DOHH2 (cell line): ENCODE data around the gene DLEC1.

Experiments used
- EZH2phosphoT487 ChIP-seq: fragments of 200-600 bp; sonication (generic); IDR thresholded peaks from 2 replicates; pipeline ENCODE4 v1.6.1; 2017; ENCODE audit warnings: borderline replicate concordance, mild to moderate bottlenecking, antibody characterized with exemption, low read length, moderate library complexity, mixed read lengths
- TF ChIP-seq, protein P1 (sequence below): fragments of 200-600 bp; sonication (generic); IDR thresholded peaks from one replicate; pipeline ENCODE4 v1.5.1; 2014; ENCODE audit warnings: antibody characterized with exemption, mild to moderate bottlenecking, low read depth, low read length; ENCODE audit not compliant: poor library complexity, severe bottlenecking

DNA sequence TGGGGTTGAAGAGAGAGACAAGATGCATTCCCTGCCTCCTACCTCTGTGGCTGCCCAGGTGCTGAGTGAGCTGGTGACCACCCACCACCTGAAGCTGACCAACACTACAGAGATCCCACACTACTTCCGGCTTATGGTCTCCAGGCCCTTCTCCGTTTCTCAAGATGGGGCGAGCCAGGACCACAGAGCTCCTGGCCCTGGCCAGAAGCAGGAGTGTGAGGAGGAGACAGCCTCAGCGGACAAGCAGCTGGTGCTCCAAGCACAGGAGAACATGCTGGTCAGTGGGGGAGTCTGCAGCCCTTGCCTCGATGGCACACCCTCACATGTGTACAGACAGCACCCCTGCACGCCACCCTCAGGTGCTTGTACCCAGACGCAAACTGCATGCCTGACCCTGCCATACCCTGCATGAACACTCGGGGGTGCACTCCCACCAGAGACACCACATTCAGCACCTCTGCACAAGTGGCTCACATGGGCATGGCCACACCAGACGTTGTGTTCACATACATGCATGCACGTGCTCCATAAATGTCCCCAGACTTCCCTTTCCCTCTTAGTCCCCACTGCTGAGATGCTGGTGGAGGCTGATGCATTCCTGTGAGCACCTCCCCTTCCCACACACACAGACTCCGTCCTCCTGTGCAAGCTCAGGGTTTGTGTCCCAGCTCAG is 78.9 kb downstream of the DLEC1 start:
- TF ChIP-seq, protein P1, sequence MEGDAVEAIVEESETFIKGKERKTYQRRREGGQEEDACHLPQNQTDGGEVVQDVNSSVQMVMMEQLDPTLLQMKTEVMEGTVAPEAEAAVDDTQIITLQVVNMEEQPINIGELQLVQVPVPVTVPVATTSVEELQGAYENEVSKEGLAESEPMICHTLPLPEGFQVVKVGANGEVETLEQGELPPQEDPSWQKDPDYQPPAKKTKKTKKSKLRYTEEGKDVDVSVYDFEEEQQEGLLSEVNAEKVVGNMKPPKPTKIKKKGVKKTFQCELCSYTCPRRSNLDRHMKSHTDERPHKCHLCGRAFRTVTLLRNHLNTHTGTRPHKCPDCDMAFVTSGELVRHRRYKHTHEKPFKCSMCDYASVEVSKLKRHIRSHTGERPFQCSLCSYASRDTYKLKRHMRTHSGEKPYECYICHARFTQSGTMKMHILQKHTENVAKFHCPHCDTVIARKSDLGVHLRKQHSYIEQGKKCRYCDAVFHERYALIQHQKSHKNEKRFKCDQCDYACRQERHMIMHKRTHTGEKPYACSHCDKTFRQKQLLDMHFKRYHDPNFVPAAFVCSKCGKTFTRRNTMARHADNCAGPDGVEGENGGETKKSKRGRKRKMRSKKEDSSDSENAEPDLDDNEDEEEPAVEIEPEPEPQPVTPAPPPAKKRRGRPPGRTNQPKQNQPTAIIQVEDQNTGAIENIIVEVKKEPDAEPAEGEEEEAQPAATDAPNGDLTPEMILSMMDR: peak; percentile 89
- no peak for TF ChIP-seq EZH2phosphoT487
